GM12891 (cell line): ENCODE measurements around the gene KIF19. TPM values are rescaled to one million over a fixed set of nuclear protein-coding genes. Genes with fewer than 3 reads are reported as not detected.
A peak's percentile ranks its signal among the peaks of the same experiment; 100 is the strongest.
"Not testable (repeated sequence)": the region's sequence is repeated elsewhere in the genome, so short reads cannot be mapped to it uniquely, and the experiment has no call there.

ENCODE experiments used
- DNase-seq: peaks from one replicate; pipeline ENCODE4 v3.0.0; 2011; ENCODE audit warnings: low spot score; ENCODE audit not compliant: insufficient read length
- FAIRE-seq: peaks from 2 replicates; lab custom pipeline; 2011; peaks lifted over from hg19 to GRCh38; lab: Jason Lieb, UNC
- PAX5 ChIP-seq: IDR thresholded peaks from 2 replicates; pipeline ENCODE4 v1.6.1; 2011; ENCODE audit warnings: low read length, moderate library complexity, mild to moderate bottlenecking; ENCODE audit not compliant: insufficient read depth, severe bottlenecking
- POLR2A ChIP-seq: IDR thresholded peaks from 2 replicates; pipeline ENCODE4 v1.6.1; 2011; ENCODE audit warnings: low read depth, low read length, control low read depth
- POLR2AphosphoS5 ChIP-seq: IDR thresholded peaks from 2 replicates; pipeline ENCODE4 v1.6.1; 2011; ENCODE audit warnings: low read depth, low read length, control low read depth
- POU2F2 ChIP-seq: IDR thresholded peaks from 2 replicates; pipeline ENCODE4 v1.6.1; 2011; ENCODE audit warnings: low read depth, mild to moderate bottlenecking, control low read depth, low read length, moderate library complexity
- SPI1 ChIP-seq: IDR thresholded peaks from 2 replicates; pipeline ENCODE4 v1.6.1; 2011; ENCODE audit warnings: low read depth, low read length, control low read depth
- TAF1 ChIP-seq: IDR thresholded peaks from 2 replicates; pipeline ENCODE4 v1.6.1; 2011; ENCODE audit warnings: low read depth, low read length, control low read depth
- polyA plus RNA-seq: library from polyadenylated mRNA; unstranded; fragments of >200 nt; gene quantifications from one replicate; pipeline ENCODE4 v1.2.1, GENCODE V29; 2012; ENCODE audit warnings: low read depth, missing spikeins, inconsistent platforms; ENCODE audit not compliant: missing spikeins

Gene KIF19
- 0.04 TPM for polyA plus RNA-seq

GRCh38 chr17:74325743-74326379 lies at the start of gene KIF19:
TSS of gene KIF19 (plus strand) at chr17:74326226. CDS start at chr17:74326350, 124 bp downstream.
- peak; percentile 92 for FAIRE-seq
- peak; percentile 95 for DNase-seq

DNA sequence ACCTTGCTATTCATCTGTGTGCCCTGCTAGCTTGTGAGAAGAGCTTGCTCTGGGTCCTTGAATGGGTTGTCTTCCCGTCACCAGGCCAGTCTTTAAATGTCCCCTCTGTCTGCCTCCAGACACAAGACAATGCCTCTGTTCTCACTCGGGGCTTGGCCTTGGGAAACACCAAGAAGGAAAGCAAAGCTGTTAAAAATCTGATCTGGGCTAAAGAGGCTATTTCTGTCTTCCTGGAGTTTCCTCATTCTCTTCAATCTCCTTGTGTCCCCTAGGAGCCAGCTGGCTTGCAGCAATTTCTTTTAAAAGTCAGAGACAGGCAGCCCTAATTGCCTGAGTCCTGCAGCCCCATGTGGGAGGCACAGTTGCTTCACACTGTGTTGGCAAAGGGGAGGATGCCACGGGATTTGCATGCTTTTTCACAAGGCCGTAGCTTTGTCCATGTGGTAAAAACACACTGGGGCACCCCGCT lies 49.5 kb upstream of the KIF19 start:
- DNase-seq (no peak), FAIRE-seq (no peak)
- TF ChIP-seq POLR2A, result no peak
- no peak for TF ChIP-seq TAF1
- TF ChIP-seq POLR2AphosphoS5, result no peak
- TF ChIP-seq SPI1, result no peak
- no peak for TF ChIP-seq POU2F2
- TF ChIP-seq PAX5, result no peak

More at GRCh38 chr17:74325743-74326379, at the start of gene KIF19:
- TF ChIP-seq POLR2AphosphoS5 (no peak), POU2F2 (no peak), SPI1 (no peak), TAF1 (no peak), POLR2A (no peak), PAX5 (no peak)

- no peak for FAIRE-seq
Observed at GRCh38 chr17:74277935-74278334, 48.1 kb upstream of the KIF19 start.

DNA sequence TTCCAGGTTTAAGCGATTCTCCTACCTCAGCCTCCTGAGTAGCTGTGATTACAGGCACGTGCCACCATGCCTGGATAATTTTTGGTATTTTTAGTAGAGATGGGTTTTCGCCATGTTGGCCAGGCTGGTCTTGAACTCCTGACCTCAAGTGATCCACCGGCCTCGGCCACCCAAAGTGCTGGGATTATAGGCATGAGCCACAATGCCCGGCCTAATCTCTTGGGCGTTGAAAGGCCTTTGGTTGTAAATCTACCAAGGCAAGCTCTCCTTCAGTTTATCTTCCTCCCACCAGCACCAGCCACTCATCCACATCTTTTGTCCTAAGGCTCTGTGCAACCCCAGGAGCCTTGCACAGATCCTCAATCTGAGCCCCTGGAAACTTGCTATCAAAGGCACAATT lies 46.4 kb upstream of the KIF19 start:
- not testable (repeated sequence) for FAIRE-seq

More at GRCh38 chr17:74277935-74278334, 48.1 kb upstream of the KIF19 start:
- no peak for TF ChIP-seq POLR2AphosphoS5
- no peak for TF ChIP-seq POU2F2
- no peak for TF ChIP-seq SPI1
- no peak for TF ChIP-seq PAX5
- TF ChIP-seq TAF1, result no peak
- no peak for TF ChIP-seq POLR2A
- DNase-seq, result no peak

GRCh38 chr17:74280093-74280513 lies 45.9 kb upstream of the KIF19 start:
- TF ChIP-seq POLR2A, result no peak
- no peak for TF ChIP-seq POU2F2
- TF ChIP-seq SPI1, result 0 out of 2 replicates have a peak, but pooled peaks have one; percentile 22
- peak; percentile 73 for DNase-seq
- peak; percentile 98 for FAIRE-seq

More for the DNA sequence above, 46.4 kb upstream of the KIF19 start:
- not testable (repeated sequence) for DNase-seq

- no peak for FAIRE-seq
- DNase-seq, result no peak
- TF ChIP-seq POU2F2, result no peak
- TF ChIP-seq POLR2A, result no peak
- no peak for TF ChIP-seq PAX5
- TF ChIP-seq TAF1, result no peak
- no peak for TF ChIP-seq SPI1
- TF ChIP-seq POLR2AphosphoS5, result no peak
Observed at GRCh38 chr17:74281799-74282198, 44.2 kb upstream of the KIF19 start.

DNA sequence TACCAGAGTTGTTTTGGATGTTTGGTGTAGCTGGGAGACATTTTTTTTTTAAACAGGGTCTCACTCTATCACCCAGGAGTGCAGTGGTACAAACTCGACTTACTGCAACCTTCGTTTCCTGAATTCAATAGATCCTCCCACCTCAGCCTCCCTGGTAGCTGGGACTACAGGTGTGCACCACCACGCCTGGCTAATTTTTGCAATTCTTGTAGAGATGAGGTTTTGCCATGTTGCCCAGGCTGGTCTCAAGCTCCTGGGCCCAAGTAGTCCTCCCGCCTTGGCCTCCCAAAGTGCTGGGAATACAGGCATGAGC lies 43.8 kb upstream of the KIF19 start:
- FAIRE-seq, DNase-seq: not testable (repeated sequence)

GRCh38 chr17:74282587-74283370 lies 43.2 kb upstream of the KIF19 start:
- DNase-seq (no peak), FAIRE-seq (no peak)
- TF ChIP-seq TAF1 (no peak), SPI1 (peak; percentile 79)

DNA sequence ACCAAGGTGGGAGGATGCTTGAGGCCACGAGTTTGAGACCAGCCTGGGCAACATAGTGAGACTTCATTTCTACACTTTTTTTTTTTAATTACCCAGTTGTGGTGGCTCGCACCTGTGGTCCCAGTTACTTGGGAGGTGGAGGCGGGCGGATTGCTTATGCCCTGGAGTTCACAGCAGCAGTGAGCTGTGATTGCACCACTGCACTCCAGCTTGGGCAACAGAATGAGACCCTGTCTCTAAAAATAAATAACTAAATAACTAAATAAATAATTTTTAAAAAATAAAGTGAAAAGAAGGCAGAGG lies 42.7 kb upstream of the KIF19 start:
- DNase-seq, result no peak
- no peak for FAIRE-seq
- TF ChIP-seq PAX5 (no peak), SPI1 (no peak), POLR2AphosphoS5 (no peak), POU2F2 (no peak), POLR2A (no peak), TAF1 (no peak)

DNA sequence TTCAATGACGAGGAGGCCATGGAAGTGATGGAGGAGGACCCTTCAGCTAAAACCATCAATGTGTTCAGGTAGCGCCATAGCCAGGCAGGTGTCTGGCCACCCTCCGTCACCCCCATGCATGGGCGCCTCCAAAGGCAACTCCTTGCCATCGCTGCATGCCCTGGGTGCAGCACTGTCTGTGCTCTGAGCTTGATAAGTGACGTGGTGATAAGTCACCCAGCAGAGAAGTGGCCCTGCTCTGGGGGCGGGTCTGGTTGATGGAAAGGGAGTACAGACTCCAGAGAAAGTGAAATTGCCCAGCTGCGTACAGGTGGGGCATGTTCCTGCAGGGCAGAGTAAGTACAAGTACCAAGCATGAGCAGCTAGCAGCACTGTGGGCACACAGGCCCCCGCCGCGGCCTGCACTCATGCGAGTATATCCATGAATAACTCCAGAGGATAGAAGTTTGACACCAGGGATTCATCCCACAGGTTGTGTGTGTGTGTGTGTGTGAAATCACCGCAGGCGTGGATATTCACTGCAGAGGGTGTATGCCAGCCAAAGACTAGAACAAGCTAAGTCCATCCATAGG lies 38.9 kb upstream of the KIF19 start:
- no peak for FAIRE-seq
- TF ChIP-seq POLR2A (no peak), POLR2AphosphoS5 (no peak), PAX5 (no peak), TAF1 (no peak), POU2F2 (no peak), SPI1 (no peak)
- DNase-seq, result no peak

- no peak for FAIRE-seq
- no peak for DNase-seq
- TF ChIP-seq PAX5, result no peak
- TF ChIP-seq POLR2A, result no peak
- no peak for TF ChIP-seq SPI1
Observed at GRCh38 chr17:74288785-74289184, 37.2 kb upstream of the KIF19 start.
